ENCODE data around the gene NFRKB. TPM values are rescaled to one million over a fixed set of nuclear protein-coding genes. Genes with fewer than 3 reads are reported as not detected.

Gene NFRKB
- total and polyA plus RNA-seq, 2 donors (not counting 3 experiments of a cell fraction or from before 2014, with no cell fraction given): 21.7 to 30.6 TPM

DNA sequence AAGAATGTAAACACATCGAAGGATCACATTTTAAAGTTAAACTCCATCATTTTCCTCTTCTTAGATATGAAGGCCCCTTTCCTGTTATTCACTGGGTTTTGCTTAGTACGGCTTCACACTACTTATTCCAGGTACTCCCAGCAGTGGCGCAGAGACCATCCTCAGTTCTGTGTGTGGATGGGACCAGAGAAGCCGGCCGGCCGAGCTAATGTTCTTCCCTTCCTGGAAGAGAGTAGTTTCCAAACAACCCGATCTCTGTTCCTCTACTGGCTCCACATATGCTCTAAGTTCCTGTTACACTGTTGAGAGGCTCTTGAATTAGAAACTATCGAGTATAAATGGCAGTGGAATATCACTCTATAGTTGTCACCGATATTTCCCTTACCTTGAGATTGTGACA lies 684 bp upstream of the NFRKB start:
- ChIA-PET CTCF (interaction anchor here (1.1 to 2.8 kb wide), 5 partner anchors 14 to 250 kb away, joined by 3 to 26 read pairs (median 4); no protein-coding TSS in a partner anchor), POLR2A (no interaction called here)
- Histone ChIP-seq H3K9ac (replicated peaks; ENCODE audit: extremely low read depth, insufficient read depth, low read length) (no peak overlapping the region), H3K9me3 (replicated peaks; ENCODE audit: control insufficient read depth, insufficient read depth, low read length) (no peaks in the 10 kb centered on the region), H3K79me2 (ENCODE audit: control insufficient read depth, insufficient read depth, low read length) (peaks cover 20% of the 10 kb centered on the region), H3K27me3 (ENCODE audit: control insufficient read depth in 2 of 2, insufficient read depth in 2 of 2, low read length in 2 of 2) (no peaks in the 10 kb centered on the region), H3K27ac (ENCODE audit: insufficient read depth, low read depth, low read length) (no peak overlapping the region), H2AFZ (ENCODE audit: low read depth, low read length) (peak overlapping the region; percentile 90), H3K4me1 (ENCODE audit: control insufficient read depth, extremely low read depth, insufficient read depth, low read length) (peaks cover 9% of the 10 kb centered on the region), H3K4me2 (ENCODE audit: insufficient read depth, low read length) (peak overlapping the region; percentile 73), H3K4me3 (replicated peaks in 1 of 3; ENCODE audit: insufficient read depth in 1 of 3, low read depth in 1 of 3, low read length in 3 of 3) (peak overlapping the region in 1 of 3 experiments; percentile 72), H3K36me3 (ENCODE audit: control insufficient read depth in 2 of 2, extremely low read depth in 1 of 2, insufficient read depth in 2 of 2, low read length in 2 of 2) (peaks cover 0 to 6% of the 10 kb centered on the region in 2 experiments), H4K20me1 (replicated peaks; ENCODE audit: control insufficient read depth, extremely low read depth, insufficient read depth, low read length) (no peaks in the 10 kb centered on the region), H3K9me1 (replicated peaks; ENCODE audit: control insufficient read depth, extremely low read depth, insufficient read depth, low read length) (no peaks in the 10 kb centered on the region)
- DNase-seq (ENCODE audit: low read depth, low spot score): no peak
- BruUV-seq (replicated peaks): no TSS peak
- intact Hi-C loops (cut with micrococcal nuclease): loop anchor here (10.0 kb wide), 2 partner anchors 419 to 621 kb away; partner anchors contain the start of gene ZBTB44
- FAIRE-seq: no peak
- dilution Hi-C loops (cut with MboI; ENCODE audit: extremely low pct_ligation_motif_present, low sequenced_read_pairs): no loop called here
- TF ChIP-seq JUN (IDR thresholded peaks at IDR 0.05; ENCODE audit: borderline replicate concordance, insufficient read depth, insufficient read length, low read depth) (no peak), POLR2AphosphoS5 (IDR thresholded peaks at IDR 0.05; ENCODE audit: insufficient read depth, low read depth, low read length) (no peak), FOS (IDR thresholded peaks at IDR 0.05; ENCODE audit: borderline replicate concordance, insufficient read depth, low read length) (no peak), GATA2 (IDR thresholded peaks at IDR 0.05; ENCODE audit: insufficient read depth, insufficient read length, low read depth, low read length) (no peak)
- TF ChIP-seq, protein P1, sequence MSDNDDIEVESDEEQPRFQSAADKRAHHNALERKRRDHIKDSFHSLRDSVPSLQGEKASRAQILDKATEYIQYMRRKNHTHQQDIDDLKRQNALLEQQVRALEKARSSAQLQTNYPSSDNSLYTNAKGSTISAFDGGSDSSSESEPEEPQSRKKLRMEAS (IDR thresholded peaks at IDR 0.05; ENCODE audit: insufficient read depth, insufficient read length): no peak
